ENCODE data around the gene NAT8L.

NAT8L gene

DNA sequence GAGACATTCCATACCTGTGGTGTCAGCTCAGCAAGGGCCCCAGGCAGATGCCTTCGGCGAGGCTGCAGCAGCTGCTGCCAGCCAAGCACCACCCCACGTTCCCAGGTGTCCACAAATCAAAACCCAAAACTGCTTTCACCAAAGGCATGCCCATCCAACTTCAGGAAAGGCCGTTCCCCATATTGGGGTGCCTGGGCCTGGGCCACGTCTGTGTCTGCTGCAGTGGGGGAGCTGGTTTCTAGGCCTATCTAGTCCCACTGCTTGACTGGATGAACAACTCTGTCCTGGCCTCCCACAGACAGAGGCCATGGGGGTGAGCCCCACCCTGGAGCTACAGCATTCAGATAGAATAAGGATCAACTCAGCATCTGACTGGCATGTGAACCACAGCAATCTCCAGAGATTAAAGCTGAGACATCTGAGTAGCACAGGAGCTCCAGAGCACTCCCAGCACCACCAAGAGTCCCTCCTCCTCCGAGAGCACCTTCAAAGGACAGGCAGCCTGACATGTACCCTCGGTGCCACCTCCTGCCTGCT, 37.0 kb downstream of the NAT8L start:
- TF ChIP-seq, protein P1, sequence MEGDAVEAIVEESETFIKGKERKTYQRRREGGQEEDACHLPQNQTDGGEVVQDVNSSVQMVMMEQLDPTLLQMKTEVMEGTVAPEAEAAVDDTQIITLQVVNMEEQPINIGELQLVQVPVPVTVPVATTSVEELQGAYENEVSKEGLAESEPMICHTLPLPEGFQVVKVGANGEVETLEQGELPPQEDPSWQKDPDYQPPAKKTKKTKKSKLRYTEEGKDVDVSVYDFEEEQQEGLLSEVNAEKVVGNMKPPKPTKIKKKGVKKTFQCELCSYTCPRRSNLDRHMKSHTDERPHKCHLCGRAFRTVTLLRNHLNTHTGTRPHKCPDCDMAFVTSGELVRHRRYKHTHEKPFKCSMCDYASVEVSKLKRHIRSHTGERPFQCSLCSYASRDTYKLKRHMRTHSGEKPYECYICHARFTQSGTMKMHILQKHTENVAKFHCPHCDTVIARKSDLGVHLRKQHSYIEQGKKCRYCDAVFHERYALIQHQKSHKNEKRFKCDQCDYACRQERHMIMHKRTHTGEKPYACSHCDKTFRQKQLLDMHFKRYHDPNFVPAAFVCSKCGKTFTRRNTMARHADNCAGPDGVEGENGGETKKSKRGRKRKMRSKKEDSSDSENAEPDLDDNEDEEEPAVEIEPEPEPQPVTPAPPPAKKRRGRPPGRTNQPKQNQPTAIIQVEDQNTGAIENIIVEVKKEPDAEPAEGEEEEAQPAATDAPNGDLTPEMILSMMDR (IDR thresholded peaks at IDR 0.05): no peak
- Histone ChIP-seq H3K27ac (no peak overlapping the region), H3K4me1 (ENCODE audit: control insufficient read depth in 1 of 2, insufficient read depth in 1 of 2, low read depth in 1 of 2, low read length in 1 of 2) (no peaks in the 10 kb centered on the region)

DNA sequence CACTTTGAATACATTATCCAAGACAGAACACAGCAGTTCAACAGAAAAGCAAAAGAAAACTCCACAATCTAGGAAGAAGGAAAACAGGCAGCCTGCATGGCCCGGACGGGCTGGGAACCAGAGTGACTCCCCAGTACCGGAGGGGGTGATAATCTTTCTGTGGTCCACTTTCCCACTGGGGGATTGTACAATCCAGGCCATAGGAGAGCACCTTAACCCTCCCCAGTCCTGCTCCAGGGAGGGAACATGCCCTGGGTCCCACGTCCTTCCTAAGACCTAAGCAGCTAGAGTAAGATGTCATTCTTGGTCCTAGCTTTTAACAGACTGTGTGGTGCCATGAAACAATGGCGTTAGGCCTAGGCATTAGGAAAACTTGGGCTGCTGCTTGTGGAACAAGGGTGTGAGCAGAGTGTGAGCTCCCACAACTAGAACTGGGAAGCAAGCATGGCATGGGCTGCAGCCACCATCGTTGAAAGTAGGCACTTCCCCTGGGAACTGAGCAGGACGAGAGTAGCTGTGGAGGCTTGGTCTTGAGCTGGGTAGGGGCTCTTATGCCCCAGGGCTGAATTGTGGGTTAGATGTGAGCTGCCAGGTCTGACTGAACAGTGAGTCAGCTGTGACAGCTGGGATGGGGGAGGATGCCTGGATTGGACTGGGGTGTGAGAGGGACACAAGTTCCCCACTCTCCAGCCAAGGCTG, 42.4 kb downstream of the NAT8L start:
- Histone ChIP-seq H3K36me3 (no peaks in the 10 kb centered on the region), H3K4me3 (ENCODE audit: low read depth in 1 of 2, low read length in 1 of 2) (no peak overlapping the region), H3K27me3 (peaks cover 41% of the 10 kb centered on the region), H3K27ac (no peak overlapping the region), H3K9me3 (no peaks in the 10 kb centered on the region), H3K4me1 (ENCODE audit: control insufficient read depth in 1 of 2, insufficient read depth in 1 of 2, low read depth in 1 of 2, low read length in 1 of 2) (no peaks in the 10 kb centered on the region)
- TF ChIP-seq, protein P1 (IDR thresholded peaks at IDR 0.05): no peak

More for the DNA sequence above, 37.0 kb downstream of the NAT8L start:
- H3K9me3 ChIP-seq: no peaks in the 10 kb centered on the region
- H3K27me3 ChIP-seq: peaks cover 16% of the 10 kb centered on the region
- no peaks in the 10 kb centered on the region for H3K36me3 ChIP-seq
- H3K4me3 ChIP-seq (ENCODE audit: low read depth in 1 of 2, low read length in 1 of 2): no peak overlapping the region

GRCh38 chr4:2102045-2102883, 43.1 kb downstream of the NAT8L start:
- H3K27ac ChIP-seq: no peak overlapping the region
- no peaks in the 10 kb centered on the region for H3K9me3 ChIP-seq
- H3K4me1 ChIP-seq (ENCODE audit: control insufficient read depth in 1 of 2, insufficient read depth in 1 of 2, low read depth in 1 of 2, low read length in 1 of 2): no peaks in the 10 kb centered on the region
- no peaks in the 10 kb centered on the region for H3K36me3 ChIP-seq
- H3K4me3 ChIP-seq (ENCODE audit: low read depth in 1 of 2, low read length in 1 of 2): no peak overlapping the region
- peaks cover 42% of the 10 kb centered on the region for H3K27me3 ChIP-seq
- TF ChIP-seq, protein P1 (IDR thresholded peaks at IDR 0.05): no peak

- Histone ChIP-seq H3K27ac (no peak overlapping the region), H3K9me3 (no peaks in the 10 kb centered on the region), H3K4me3 (ENCODE audit: low read depth in 1 of 2, low read length in 1 of 2) (no peak overlapping the region), H3K36me3 (no peaks in the 10 kb centered on the region), H3K4me1 (ENCODE audit: control insufficient read depth in 1 of 2, insufficient read depth in 1 of 2, low read depth in 1 of 2, low read length in 1 of 2) (no peaks in the 10 kb centered on the region), H3K27me3 (peaks cover 49% of the 10 kb centered on the region)
- TF ChIP-seq, protein P1 (IDR thresholded peaks at IDR 0.05): no peak
Observed at GRCh38 chr4:2103127-2103842, 44.2 kb downstream of the NAT8L start.

DNA sequence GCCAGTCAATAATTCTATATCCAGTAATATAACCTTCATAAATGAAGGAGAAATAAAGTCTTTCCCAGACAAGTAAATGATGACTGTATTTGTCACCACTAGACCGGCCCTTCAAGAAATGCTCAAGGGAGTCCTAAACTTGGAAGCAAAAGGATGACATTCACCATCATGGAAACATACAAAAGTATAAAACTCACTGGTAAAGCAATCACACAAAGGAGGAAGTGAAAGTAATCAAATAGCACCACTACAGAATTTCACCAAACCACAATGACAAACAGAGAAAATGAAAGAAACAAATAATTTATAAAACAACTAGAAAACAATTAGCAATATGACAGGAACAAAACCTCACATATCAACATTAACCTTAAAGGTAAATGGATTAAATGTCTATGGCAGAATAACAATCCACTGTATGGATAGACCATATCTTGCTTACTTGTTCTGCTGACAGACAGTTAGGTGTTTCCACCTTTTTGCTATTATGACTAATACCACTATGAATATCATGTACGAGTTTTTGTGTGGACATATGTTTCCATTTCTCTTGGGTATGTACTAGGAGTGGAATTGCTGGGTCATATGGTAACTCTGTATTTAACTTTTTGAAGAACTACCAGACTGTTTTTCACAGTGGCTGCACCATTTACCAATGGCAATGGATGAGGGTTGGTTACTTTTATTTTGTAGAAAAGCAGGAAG, 44.9 kb downstream of the NAT8L start:
- Histone ChIP-seq H3K27me3 (peaks cover 56% of the 10 kb centered on the region), H3K36me3 (no peaks in the 10 kb centered on the region), H3K9me3 (no peaks in the 10 kb centered on the region), H3K4me1 (ENCODE audit: control insufficient read depth in 1 of 2, insufficient read depth in 1 of 2, low read depth in 1 of 2, low read length in 1 of 2) (no peaks in the 10 kb centered on the region), H3K4me3 (ENCODE audit: low read depth in 1 of 2, low read length in 1 of 2) (no peak overlapping the region), H3K27ac (no peak overlapping the region)
- TF ChIP-seq, protein P1 (IDR thresholded peaks at IDR 0.05): no peak

Data from neutrophil (primary cell).